CD4-positive, alpha-beta T cell treated with Interleukin-17A for 4 hours (primary cell): ENCODE measurements around the gene CEP85L.

Source experiments
- DNase-seq: peaks from one replicate; pipeline ENCODE4 v3.0.0-alpha.2; 2020; ENCODE audit warnings: mixed read lengths

Gene CEP85L

DNA sequence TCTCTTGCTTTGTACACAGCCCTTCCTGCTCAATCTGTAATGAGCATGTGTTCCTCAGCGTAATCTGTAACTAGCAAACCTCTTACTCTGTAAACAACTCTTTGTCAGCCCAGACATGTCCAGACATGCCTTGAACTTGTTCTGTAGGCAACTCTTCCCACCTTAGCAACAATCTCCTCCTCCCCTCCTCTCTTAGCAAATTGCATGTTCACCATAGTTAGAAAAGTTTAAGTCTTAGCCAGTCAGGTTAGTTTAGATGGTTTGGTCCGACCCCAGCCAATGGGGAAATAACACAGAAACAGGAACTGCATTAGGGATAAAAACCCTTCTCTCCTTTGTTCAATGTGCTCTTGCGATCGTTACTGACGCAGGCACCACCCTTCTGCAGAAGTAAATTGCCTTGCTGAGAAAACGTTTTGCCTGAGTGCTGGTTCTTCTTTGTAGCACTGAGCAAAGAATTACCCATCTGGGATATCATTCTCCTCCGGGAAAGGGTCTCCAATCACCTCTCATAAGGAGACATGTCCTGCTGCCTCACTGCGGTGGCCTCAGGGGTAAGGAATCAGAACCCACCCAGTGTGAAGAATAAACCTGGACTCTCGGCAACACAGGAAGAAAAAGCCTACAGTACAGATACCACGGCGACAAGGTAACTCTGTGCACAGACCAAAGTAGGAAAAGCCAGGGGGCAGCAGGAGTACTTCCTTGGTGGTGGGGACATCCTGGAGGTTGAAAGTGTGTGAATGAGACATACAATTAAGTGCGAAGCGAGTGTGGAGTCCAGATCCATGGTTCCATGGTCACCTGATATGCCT is 77.1 kb downstream of the CEP85L start:
- no peak for DNase-seq

DNA sequence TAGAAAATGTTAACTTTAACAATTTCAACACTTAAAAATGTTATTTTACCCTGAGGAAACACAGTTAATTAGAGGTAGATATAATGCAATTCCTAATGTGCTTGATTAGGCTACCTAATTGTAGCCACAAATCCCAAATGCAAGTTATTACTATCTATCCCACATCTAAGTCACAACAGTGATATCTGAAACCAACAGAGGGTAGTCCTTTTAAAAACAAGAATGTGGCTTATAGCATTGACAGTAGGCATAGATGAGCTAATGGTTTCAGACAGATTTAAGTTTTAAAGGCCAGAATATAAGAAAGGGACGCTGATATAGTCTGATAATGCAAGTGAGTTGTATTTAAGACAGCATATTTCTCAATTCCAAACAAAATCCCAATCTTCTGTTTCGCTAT is 80.3 kb downstream of the CEP85L start:
- DNase-seq = no peak

DNA sequence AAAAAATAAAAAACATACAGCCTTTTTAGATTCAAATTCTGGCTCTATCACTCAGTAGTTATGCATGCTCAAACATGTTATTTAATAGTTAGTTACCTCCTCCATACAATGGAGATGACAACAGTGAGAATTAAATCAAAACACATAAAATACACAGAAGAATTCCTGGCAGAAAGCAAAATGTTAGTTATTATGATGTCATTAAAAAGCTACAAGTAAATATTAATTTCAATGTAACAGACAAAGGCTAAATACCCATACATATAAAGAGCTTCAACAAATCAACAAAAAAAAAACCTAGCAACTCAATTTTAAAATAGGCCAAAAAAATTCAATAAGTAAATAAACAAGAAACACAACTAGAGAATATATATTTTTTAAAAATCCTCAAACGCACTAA is 81.9 kb downstream of the CEP85L start:
- no peak for DNase-seq

GRCh38 chr6:118567974-118568373 is 83.4 kb downstream of the CEP85L start:
- DNase-seq = no peak

GRCh38 chr6:118565311-118565960 is 86.0 kb downstream of the CEP85L start:
- DNase-seq = peak; percentile 30

GRCh38 chr6:118562959-118563358 is 88.4 kb downstream of the CEP85L start:
- DNase-seq = no peak

DNA sequence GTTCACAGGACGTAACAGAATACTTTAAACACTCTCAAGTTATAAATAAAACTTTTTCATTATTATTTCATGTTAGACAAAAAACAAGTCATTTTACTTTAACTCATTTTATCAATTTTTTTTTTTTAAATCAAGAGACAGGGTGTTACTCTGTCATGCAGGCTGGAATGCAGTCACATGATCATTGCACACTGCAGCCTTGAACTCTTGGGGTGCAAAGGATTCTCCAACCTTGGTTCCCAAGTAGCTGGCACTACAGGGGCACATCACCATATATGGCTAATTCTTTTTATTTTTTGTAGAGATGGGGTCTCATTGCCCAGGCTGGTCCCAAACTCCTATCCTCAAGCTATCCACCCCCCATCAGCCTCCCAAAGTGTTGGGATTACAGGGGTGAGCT is 89.1 kb downstream of the CEP85L start:
- DNase-seq = no peak

DNA sequence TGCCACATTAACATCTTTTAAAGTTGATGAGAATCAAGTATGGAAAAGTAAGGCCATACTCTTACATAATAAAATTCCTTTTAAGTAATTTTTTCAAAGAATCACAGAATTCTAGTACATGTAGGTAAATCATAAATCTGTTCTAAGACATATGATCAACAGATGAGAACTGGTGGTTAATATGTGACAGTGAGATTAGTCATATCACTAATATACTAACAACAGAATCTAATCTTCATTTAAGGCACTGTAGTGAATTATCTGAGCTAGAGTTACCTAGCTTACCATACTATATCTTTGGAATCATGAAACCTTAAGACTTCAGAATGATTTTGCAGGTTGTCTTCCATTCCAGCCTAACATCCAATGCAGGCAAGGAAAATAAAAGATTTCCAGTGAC is 91.7 kb downstream of the CEP85L start:
- no peak for DNase-seq

DNA sequence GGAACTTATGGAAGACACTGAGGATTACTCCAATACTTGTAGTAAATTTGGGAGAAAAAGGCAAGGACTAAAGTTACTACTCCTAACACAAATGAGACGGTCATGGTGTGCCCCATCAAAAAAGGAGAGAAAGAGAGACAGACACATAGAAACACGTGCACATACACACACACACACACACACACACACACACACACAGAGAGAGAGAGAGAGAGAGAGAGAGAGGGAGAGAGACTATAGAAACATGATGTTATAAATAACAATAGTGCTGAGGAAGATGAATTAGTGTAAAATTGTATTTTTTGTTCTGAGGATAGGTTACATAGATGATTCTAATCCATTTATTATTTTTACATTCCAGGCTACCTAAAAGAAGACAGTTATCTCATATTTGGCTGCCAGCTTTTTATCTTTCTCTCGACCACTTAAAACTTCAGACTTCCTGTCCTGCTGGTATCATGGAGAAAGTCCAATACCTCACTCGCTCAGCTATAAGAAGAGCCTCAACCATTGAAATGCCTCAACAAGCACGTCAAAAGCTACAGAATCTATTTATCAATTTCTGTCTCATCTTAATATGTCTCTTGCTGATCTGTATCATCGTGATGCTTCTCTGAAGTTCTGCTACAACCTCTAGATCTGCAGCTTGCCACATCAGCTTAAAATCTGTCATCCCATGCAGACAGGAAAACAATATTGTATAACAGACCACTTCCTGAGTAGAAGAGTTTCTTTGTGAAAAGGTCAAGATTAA is 92.8 kb downstream of the CEP85L start:
- peak; percentile 55 for DNase-seq

DNA sequence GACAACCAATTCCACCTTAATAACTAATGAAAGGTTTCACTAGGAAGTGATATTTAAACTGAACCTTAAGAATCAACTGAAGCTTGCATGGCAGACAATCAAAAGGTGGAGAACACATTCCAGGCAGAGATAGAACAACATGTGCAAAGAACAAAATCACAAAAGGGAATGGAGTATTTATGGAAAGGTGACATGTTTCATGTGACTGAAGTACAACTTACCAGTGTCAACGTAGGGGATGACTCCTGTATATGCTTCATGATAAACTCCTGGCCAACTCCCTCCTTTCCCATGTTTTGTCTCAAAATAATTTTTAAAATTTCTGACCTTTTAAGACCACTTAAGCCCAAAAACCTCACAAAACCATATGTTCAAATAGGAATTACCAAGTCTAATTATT is 96.7 kb downstream of the CEP85L start:
- DNase-seq = no peak

- no peak for DNase-seq
Measured at GRCh38 chr6:118553132-118553531, 98.3 kb downstream of the CEP85L start.

GRCh38 chr6:118551063-118552053 is 100.0 kb downstream of the CEP85L start:
- DNase-seq = peak; percentile 37

DNA sequence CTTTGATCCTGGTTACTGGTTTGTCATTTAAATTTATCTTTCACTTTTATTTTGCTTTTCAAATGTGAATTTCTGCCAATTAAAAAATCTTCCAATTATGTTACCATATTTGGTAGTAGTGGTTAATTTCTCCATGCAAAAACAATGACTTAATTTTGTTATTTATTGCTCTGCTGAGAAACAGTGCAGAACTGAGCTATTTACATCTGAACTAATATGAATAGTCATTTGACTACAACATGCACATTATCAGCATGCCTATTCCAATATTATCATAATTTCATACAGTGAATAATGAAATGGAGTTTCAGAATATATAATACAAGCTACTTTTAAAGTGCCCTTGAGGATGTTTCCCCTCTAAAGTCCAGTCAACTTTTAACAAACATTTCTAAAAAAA is 102.8 kb downstream of the CEP85L start:
- no peak for DNase-seq

- no peak for DNase-seq
Measured at GRCh38 chr6:118548136-118548535, 103.3 kb downstream of the CEP85L start, which contains the start of gene PLN. Gene PLN, plus strand, starts transcription at chr6:118548296. Its CDS starts 10,626 bp downstream, at chr6:118558922.

GRCh38 chr6:118546880-118547218 is 104.5 kb downstream of the CEP85L start:
- no peak for DNase-seq

DNA sequence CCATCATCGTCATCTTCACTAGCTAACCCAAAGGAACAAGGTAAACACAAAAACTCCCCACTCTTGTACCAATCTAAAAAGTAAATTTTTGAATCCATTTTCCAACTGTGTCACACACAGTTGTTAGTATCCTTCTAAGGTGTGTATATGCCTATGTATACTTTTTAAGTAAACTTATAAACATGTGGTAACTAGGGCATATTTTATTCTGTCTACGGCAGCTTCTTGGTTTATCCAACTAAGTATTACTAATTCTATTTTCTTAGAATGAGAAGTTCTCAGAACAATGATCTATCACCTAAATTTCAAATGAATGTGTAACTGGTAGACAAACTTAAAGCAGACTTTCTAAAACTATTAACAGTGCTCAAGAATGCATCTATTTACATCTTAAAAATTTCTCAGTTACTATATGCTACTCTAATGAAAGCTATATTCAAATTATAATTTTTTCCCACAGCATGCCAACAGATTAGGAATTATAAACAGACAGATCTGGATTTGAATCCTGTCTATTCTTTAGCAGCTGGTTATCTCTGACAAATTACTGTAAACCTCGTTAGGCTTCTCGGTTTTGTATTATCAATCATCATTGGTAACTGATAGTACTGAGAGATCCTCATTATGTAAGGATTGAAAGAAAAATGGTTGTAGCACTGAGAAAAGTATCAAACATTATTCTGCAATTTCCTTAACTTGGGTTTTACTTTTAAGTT is 105.1 kb downstream of the CEP85L start:
- no peak for DNase-seq

GRCh38 chr6:118544105-118544504 is 107.3 kb downstream of the CEP85L start:
- DNase-seq = no peak

- no peak for DNase-seq
Measured at GRCh38 chr6:118542184-118542952, 109.0 kb downstream of the CEP85L start.

DNA sequence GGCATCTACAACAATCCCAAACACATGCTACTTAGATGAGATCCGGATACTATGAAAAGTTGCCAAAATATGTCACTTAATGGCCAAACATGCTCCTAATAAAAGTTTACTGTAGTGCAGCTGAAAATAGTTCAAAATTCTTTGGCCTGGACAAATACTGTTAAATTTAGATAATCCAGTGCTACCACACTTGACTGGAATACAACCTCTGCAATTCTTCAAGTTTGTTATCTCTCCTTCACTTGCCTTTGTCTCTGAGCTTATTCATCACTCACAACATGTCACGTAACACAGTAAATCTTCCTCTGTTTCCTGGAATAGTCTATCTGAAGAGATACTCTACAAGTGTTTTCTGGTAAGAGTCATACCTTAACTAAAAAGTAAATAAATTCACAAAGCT is 113.8 kb downstream of the CEP85L start:
- DNase-seq = no peak

DNA sequence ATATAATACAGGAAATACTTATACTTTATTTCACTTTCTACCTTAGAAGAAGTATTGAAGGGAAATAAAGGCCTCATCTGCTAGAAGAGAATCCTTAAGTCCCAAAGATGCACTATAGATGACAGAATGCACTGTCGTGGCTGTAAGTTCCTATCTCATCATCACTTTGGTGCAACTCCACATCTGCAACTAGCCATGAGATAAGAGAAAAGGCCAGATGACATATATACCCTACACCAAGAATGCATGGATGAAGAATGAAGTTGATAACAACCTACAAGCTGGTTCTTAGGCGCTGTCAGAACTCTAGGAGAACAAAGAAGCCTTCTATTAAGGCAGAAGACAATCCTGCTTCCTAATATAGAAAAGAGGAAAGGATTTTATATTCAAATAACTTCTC is 114.9 kb downstream of the CEP85L start:
- DNase-seq = no peak
